ENCODE results near the gene SULT6B1.
A peak's percentile ranks its signal among the peaks of the same experiment; 100 is the strongest.
"Not testable (repeated sequence)": the region's sequence is repeated elsewhere in the genome, so short reads cannot be mapped to it uniquely, and the experiment has no call there.

SULT6B1 gene

DNA sequence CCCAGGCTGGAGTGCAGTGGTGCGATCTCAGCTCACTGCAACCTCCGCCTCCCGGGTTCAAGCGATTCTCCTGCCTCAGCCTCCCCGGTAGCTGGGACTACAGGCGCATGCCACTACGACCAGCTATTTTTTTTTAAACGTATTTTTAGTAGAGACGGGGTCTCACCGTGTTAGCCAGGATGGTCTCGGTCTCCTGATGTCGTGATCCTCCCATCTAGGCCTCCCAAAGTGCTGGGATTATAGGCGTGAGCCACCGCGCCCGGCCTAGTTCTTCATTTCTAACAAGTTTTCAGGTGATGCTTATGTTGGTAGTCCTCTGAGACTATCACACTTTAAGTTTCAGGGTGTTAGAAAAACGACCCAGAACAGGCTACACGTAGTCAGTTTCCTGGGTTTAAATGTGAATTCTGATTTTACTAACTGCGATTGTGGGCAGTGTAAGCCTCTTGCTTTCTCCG lies 7.4 kb upstream of the SULT6B1 start:
- DNase-seq = not testable (repeated sequence)

DNA sequence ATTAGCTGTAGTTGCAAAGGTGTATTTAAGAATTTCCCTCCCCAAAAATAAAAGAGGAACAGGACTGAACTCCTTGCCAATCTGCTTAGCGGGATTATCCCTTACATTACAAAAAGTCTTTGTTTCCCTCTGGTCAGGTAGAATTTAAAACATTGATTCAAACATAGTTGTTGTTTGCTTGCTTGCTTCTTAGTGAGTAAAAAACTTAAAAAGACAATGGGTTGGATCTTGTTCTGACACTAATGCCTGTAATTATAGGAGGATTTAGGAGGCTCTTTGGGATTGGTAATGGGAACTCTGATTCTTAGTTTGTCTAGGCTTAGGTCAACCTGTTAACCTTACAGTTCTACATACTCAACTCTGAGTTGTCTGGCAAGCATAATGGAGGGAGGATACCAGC lies 4.1 kb upstream of the SULT6B1 start:
- no peak for DNase-seq

GRCh38 chr2:37191747-37192146 lies 3.3 kb upstream of the SULT6B1 start:
- DNase-seq = no peak

DNA sequence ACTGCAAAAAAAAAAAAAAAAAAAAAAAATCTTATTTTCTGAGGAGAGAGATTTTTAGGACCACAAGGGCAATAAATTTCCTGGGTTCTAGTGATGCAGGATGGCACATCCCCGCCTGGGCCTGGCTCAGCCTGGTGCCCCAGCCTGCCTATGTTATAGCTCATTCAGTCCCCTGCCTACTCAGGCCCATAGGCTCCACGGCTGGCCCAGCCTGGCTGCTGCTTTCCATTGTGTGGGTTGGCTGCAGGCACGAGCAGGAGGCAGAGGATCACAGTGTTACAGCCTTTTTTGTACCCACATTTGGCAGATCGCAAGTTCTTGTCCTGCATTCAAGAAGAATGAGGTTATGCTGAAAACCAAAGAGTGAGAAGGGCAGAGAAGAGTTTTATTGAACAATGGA lies 2.8 kb upstream of the SULT6B1 start:
- DNase-seq = no peak

DNA sequence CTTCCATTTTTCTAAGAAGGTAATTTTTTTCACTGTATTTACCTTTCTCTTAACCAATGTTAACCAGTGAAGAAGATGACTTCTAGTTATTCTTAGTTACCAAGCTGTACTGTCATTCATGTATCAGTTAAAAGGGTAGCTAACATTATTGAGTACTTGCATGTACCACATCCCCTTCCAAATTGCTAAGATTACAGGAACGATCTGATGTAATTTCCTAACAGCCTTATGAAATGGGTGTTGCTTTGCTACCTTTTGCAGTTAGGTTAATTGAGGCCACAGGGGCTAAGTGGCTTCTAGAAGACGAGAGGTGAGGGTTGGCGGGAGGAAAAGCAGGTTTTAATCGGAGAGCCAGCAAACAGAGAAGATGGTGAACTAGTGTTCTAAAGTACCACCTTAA lies 1.8 kb upstream of the SULT6B1 start:
- no peak for DNase-seq

DNA sequence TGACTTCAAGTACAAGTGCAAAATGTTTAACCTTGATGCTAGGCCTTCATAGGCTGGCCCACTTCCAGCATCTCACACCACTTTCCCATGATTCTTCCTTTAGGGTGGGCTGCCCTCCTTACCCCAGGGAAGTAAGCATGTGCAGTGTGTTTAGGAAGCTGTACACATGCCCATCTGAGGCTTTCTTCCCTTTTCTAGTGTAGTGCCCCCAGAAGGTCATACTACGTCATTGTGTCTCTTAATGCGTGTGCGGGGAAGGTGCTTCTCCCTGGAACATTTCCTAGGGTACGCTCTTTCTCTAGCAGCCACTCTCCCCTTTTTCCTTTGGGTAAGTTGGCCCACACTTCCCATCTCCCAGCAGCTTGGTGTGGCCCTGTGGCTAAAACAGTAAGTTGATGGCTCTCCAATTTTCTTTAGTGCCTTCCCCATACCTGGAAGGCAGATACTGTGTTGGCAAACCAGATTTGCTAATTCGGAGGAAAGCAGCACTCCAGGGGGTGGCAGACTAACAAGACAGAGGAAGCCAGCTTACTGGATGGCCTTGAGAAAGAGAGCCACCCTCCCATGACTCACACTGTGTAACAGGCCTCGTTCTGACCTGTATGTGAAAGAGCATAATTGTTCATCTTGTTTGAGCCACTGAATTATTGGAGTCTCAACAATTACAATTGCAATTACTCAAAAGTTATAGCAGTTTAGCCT lies 1.1 kb upstream of the SULT6B1 start:
- DNase-seq = no peak

DNA sequence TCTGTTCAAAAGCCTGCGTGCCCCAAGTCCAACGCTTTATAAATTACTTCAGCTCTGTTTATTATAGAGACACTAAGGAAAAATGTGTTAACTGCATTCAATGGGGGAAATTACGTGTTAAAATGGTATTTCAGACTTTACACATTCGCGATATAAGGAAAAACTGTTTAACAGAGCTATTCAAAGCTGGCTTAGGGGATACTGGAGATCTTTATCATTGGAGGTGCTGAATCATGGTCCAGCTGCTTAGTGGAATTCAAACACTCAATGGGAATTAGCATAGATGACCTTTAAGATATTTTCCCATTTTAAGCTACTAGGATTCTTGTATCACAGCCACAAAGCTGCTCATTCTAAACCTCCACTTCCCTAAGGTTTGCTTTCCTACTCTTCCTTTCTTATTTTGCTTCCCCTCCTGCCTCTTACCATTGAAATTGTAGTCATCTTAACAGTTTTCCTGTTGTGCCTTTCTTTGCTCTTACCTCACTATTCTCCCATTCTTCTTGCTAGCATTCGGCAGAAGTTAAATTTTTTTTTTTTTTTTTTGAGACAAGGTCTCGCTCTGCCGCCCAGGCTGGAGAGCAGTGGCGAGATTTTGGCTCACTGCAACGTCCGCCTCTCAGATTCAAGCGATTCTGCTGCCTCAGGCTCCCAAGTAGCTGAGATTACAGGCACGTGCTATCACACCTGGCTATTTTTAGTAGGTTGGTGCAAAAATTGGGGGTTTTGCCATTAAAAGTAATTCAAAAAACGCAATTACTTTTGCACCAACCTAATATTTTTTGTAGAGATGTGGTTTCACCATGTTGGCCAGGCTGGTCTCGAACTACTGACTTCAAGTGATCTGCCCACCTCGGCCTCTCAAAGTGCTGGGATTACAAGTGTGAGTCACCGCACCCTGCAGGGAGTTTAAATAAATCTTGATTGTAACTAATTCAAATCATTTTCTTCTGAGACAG lies 6.5 kb downstream of the SULT6B1 start:
- no peak for DNase-seq

- no peak for DNase-seq
Measured at GRCh38 chr2:37180640-37181039, 7.8 kb downstream of the SULT6B1 start.

- DNase-seq = no peak
Measured at GRCh38 chr2:37180006-37180639, 8.3 kb downstream of the SULT6B1 start.

DNA sequence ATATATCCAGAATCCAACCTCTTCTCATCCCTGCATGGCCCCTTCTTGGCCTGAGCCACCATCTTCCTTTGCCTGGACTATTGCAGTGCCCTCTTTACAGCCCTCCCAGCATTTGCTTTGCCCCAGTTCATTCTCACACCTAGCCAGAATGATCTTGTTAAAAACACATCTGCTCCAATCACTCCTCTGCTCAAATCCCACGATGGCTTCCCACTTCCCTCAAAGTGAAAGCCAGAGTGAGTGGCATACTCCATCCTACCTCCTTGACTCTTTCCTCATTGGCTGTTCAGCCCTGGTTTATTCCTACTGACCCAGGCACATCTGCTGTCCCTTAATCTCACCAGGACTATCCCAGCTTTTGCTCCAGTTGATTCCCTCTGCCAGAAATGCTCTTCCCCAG lies 14.7 kb downstream of the SULT6B1 start:
- no peak for DNase-seq

DNA sequence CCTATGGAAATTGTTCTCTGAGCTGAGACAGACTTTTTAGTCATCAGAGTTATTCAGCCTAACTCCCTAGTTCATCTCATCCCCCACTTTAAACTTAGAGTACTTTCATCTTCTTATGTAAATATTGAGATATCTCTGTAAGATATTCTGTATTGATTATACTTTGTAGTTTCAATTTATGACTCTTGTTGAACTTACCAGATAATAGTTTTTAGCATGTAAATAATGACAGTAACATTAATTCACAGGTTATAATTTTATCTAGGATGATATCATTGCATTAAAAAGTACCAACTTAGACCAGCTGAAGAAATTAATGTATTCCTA lies 16.9 kb downstream of the SULT6B1 start:
- DNase-seq = no peak

DNA sequence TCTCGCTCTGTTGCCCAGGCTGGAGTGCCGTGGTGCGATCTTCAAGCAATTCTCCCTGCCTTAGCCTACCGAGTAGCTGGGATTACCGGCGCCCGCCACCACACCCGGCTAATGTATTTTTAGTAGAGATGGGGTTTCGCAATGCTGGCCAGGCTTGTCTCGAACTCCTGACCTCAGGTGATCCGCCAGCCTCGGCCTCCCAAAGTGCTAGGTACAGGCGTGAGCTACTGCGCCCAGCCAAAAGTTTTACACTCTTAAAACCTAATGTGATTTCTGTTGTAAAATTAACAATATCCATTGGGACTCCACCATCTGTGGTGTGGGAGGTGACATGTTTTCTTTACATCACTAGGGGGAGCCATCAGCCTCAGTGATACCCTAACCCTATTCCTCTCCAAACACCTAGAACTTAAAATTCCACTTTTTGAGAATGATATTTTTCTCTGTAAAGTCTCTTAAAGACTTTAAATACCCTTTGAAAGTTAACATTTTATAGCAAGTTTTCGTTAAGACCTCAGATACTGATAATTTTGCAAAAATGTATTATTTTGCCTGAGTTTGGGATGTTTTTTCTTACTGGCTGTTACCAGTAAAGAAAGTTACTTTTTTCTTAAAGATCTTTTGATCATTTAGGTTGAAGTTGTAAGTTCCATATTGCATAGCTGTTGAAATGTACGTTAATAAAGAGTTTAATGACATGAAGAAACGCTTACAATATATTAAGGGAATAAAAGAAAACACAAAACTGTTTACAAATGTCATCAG lies 20.1 kb downstream of the SULT6B1 start:
- peak; percentile 53 for DNase-seq

GRCh38 chr2:37167636-37168180 lies 20.8 kb downstream of the SULT6B1 start:
- no peak for DNase-seq

- DNase-seq = no peak
Measured at GRCh38 chr2:37164757-37165156, 23.7 kb downstream of the SULT6B1 start.

DNA sequence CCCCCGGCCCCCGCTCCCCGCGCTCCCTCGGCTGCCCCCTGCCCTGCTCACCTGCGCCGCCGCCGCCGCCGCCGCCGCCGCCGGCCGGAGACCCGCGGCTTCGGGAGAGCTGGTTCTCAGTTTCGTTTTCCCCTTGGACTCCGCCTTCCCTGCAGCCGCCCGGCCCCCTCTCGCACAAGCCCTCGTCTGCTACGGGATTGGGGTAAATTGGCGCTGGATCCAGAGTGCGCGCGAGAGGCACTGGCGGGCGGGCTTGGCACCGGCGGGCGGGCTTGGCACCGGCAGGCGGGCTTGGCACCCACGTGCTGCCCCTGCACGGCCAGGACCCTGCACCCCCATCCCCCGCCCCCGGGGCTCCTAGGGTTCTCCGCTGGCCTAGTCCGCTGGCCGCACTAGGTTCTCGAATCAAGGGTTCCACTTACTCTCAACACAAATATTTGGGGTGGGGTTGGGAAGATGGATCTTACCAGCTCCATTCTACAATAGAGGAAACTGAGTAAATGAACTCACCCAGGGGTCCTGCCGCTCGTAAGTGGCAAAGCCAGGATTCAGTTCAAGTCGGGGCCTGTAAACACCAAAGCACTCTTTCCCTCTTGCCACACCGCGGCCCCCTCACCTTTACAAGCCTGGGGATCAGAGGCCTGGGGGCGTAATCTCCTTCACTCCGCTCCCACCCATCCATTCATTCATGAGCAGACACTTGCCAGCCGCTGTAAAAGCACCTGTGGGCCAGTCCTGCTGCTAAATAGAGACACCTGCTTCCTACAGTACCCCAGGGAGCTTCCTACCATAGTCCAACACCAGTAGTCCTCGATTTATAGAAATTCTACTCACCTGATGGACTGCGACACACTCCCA lies 31.4 kb downstream of the SULT6B1 start, which contains the start of gene EIF2AK2:
Gene EIF2AK2, minus strand, starts transcription at position 124 of the 858 bp plus-strand sequence. CDS start 9,174 bp downstream, outside the sequence.
- DNase-seq = peak; percentile 70

- DNase-seq = peak; percentile 41
Measured at GRCh38 chr2:37156071-37156856, 32.2 kb downstream of the SULT6B1 start.

- no peak for DNase-seq
Measured at GRCh38 chr2:37154785-37155184, 33.7 kb downstream of the SULT6B1 start.

DNA sequence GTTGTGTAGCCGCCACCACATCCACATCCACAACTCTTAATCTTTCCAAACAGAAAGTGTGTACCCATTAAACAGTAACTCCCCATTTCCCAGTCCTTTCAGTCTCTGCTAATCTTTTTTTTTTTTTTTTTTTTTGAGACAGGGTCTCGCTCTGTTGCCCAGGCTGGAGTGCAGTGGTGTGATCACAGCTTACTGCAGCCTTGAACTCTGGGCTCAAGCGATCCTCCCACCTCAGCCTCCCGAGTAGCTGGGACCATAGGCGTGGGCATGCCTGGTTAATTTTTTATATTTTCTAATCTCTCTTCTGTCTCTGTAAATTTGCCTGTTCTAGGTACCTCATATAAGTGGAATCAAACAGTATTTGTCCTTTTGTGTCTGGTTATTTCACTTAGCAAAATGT lies 35.2 kb downstream of the SULT6B1 start:
- DNase-seq = no peak

GRCh38 chr2:37149626-37150322 lies 38.7 kb downstream of the SULT6B1 start:
- no peak for DNase-seq

GRCh38 chr2:37148325-37148724 lies 40.1 kb downstream of the SULT6B1 start:
- no peak for DNase-seq
